ENCODE measurements around the gene MORN5.

DNA sequence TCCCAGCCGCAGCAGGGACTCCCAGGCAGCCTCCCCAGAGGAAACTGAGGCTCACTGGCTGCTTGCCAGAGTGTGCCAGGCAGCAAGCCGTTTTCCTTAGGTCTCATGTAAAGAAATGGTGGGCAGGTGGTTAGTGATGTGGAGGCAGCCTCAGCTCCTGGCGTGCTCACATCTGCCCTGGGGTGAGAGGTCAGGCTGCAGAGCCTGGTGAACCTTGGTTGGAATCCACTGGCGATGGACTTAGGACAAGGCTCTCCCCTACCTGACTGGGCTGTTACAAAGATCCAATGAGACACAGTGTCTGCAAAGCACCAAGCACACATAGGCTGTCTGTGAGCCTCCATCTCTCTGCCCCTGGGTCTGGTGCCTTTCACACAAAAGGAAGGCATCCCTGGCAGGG lies 38.2 kb downstream of the MORN5 start:
- TF ChIP-seq, protein P1, sequence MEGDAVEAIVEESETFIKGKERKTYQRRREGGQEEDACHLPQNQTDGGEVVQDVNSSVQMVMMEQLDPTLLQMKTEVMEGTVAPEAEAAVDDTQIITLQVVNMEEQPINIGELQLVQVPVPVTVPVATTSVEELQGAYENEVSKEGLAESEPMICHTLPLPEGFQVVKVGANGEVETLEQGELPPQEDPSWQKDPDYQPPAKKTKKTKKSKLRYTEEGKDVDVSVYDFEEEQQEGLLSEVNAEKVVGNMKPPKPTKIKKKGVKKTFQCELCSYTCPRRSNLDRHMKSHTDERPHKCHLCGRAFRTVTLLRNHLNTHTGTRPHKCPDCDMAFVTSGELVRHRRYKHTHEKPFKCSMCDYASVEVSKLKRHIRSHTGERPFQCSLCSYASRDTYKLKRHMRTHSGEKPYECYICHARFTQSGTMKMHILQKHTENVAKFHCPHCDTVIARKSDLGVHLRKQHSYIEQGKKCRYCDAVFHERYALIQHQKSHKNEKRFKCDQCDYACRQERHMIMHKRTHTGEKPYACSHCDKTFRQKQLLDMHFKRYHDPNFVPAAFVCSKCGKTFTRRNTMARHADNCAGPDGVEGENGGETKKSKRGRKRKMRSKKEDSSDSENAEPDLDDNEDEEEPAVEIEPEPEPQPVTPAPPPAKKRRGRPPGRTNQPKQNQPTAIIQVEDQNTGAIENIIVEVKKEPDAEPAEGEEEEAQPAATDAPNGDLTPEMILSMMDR (IDR thresholded peaks at IDR 0.05), result no peak
- TF ChIP-seq POLR2AphosphoS5 (IDR thresholded peaks at IDR 0.05) (no peak), POLR2A (IDR thresholded peaks at IDR 0.05) (no peak)

Data from transverse colon (tissue), 4 donors.